ENCODE results near the gene ADAMTS17. TPM values are rescaled to one million over a fixed set of nuclear protein-coding genes. Genes with fewer than 3 reads are reported as not detected.

ADAMTS17 gene
- total and polyA plus RNA-seq, 8 donors, result 0.31 to 14.3 (median 6.3) TPM

DNA sequence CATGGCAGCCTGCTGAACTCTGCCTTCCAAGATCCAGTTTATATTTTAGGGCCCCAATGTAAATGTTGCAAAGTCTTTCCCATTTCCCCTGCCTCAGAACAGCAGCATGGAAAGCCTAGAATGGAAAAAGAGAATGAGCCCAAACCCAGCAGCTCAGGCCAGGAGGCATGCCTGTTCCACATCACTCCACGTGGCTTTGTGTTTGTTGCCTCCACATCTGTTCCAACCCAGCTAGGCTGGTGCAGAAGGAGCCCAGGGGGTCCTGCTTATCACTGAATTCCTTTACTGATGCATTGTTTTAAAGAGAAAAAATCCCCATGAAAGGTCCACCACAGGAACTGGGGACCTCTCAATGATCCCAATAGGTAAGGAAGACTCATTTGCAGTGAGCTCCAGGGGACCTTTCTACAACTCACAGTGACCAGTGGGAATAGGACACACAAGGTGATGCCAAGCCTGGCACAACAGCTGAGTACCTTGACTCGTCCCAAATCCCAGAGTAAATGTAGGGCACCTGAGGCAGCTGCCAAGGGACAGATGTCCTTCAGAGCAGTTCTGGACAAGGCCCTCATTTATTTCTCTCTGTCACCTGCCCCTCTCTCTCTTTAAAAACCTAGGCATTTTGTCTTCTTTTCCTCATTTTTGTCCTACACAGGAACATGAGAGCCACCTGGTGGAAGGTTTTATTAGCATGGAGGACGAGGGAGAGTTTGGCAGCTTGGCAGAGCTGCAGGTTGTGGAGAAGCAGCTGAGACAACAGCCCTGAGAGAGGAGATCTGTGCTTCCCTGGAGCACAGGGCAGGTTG is 41.7 kb upstream of the ADAMTS17 start:
- DNase-seq, result peak in 1 of 2 donors; percentile 55
- WGBS, 5 donors, result 9 to 21% (median 18%) methylated on average over 3 of the region's 3 CpGs
- TF ChIP-seq EP300 (IDR thresholded peaks at IDR 0.05), result no peak
- no peak for TF ChIP-seq POLR2AphosphoS5 (IDR thresholded peaks at IDR 0.05)
- TF ChIP-seq, protein P1, sequence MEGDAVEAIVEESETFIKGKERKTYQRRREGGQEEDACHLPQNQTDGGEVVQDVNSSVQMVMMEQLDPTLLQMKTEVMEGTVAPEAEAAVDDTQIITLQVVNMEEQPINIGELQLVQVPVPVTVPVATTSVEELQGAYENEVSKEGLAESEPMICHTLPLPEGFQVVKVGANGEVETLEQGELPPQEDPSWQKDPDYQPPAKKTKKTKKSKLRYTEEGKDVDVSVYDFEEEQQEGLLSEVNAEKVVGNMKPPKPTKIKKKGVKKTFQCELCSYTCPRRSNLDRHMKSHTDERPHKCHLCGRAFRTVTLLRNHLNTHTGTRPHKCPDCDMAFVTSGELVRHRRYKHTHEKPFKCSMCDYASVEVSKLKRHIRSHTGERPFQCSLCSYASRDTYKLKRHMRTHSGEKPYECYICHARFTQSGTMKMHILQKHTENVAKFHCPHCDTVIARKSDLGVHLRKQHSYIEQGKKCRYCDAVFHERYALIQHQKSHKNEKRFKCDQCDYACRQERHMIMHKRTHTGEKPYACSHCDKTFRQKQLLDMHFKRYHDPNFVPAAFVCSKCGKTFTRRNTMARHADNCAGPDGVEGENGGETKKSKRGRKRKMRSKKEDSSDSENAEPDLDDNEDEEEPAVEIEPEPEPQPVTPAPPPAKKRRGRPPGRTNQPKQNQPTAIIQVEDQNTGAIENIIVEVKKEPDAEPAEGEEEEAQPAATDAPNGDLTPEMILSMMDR (IDR thresholded peaks at IDR 0.05), result peak in 4 of 7 experiments; percentile 27 to 53 (median 38)
- peaks cover 4 to 54% (median 34%) of the 10 kb centered on the region in 4 donors for H3K9me3 ChIP-seq
- intact Hi-C loops (cut with DNase I; ENCODE audit: low total_unique reads), result no loop called here
- no peak overlapping the region for H3K27ac ChIP-seq
- no peaks in the 10 kb centered on the region for H3K27me3 ChIP-seq
- no peak overlapping the region for H3K4me3 ChIP-seq
- H3K4me1 ChIP-seq, result no peaks in the 10 kb centered on the region
- H3K36me3 ChIP-seq, result peaks cover 0 to 18% (median 2%) of the 10 kb centered on the region in 4 donors

DNA sequence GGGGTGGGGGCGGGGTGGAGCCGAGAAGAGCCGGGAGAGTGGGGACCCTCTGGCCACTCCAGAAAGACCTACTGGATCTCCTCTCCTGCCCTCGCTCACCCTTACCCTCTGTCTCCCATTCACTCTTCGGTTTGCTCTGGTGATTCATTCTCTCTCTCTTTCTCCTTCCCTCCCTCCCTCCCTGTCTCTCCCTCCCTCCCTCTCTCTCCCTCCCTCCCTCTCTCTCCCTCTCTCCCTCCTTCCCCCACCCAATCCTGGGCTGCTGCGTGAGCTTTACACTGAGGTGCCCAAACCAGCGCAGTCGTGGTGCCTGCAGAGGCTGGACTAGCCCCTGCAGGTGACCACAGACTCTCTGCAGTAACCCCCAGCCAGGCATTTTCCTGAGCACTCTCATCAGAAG is 32.2 kb upstream of the ADAMTS17 start:
- 9 to 21% (median 16%) methylated on average over 3 to 8 of the region's 8 CpGs for WGBS, 5 donors
- Histone ChIP-seq H3K27me3 (peaks cover 0 to 41% (median 20%) of the 10 kb centered on the region in 3 donors), H3K4me1 (peaks cover 0 to 10% (median 0%) of the 10 kb centered on the region in 4 donors), H3K27ac (no peak overlapping the region), H3K9me3 (peaks cover 0 to 16% (median 5%) of the 10 kb centered on the region in 4 donors), H3K4me3 (peak overlapping the region in 3 of 4 donors; percentile 40 to 47 (median 41)), H3K36me3 (no peaks in the 10 kb centered on the region)
- intact Hi-C loops (cut with DNase I; ENCODE audit: low total_unique reads), result no loop called here
- DNase-seq, result no peak
- TF ChIP-seq POLR2AphosphoS5 (IDR thresholded peaks at IDR 0.05) (no peak), POLR2A (IDR thresholded peaks at IDR 0.05) (no peak), EP300 (IDR thresholded peaks at IDR 0.05) (no peak)
- TF ChIP-seq, protein P1 (IDR thresholded peaks at IDR 0.05), result no peak

DNA sequence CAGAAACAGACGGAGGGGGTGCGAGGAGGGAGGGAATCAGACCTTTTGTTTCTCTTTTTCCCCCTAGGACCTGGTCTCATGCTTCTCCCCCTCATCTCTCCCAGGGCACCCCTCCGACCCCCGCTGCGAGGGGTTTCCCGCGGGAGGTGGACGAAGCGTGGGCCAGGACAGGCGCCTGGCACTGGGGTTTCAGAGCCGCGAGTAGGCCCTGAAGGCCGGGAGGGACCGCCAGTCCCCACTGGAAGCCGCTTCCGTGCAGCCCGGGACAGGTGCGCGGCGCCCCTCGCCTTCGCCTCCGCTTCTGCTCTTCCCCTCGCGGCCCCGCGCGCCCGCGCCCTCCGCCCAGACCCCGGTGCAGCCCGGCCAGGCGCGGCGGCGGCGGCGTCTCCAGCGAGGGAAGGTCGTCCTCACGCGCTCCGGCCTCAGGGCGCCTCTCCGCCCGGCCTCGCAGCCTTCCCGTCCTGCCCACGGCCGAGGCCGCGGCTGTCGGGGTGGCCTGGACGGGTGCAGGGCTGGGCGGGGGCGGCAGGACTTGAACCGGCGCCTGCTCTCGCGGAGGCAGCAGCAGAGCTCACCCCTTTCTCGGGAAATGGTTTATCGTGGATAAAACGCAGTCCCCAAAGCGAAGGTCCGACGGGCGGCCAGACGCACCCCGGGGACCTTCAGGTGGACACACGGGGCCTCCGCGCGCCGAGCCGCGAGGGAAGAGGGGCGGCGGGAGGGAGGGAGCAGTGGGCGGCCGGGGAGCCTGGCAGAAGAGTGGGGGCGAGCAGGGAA is 31.5 kb upstream of the ADAMTS17 start:
- Histone ChIP-seq H3K4me1 (peaks cover 0 to 10% (median 0%) of the 10 kb centered on the region in 4 donors), H3K4me3 (peak overlapping the region; percentile 36 to 47 (median 40)), H3K27me3 (peaks cover 0 to 41% (median 20%) of the 10 kb centered on the region in 3 donors), H3K36me3 (no peaks in the 10 kb centered on the region), H3K27ac (peak overlapping the region in 2 of 5 donors; percentile 32 to 60), H3K9me3 (peaks cover 0 to 16% (median 3%) of the 10 kb centered on the region in 4 donors)
- intact Hi-C loops (cut with DNase I; ENCODE audit: low total_unique reads), result no loop called here
- WGBS, 5 donors, result 3 to 9% (median 5%) methylated on average over 22 to 79 of the region's 82 CpGs
- DNase-seq, result peak in 1 of 2 donors; percentile 15
- TF ChIP-seq, protein P1 (IDR thresholded peaks at IDR 0.05), result no peak
- TF ChIP-seq EP300 (IDR thresholded peaks at IDR 0.05) (no peak), POLR2AphosphoS5 (IDR thresholded peaks at IDR 0.05) (no peak), POLR2A (IDR thresholded peaks at IDR 0.05) (no peak)

DNA sequence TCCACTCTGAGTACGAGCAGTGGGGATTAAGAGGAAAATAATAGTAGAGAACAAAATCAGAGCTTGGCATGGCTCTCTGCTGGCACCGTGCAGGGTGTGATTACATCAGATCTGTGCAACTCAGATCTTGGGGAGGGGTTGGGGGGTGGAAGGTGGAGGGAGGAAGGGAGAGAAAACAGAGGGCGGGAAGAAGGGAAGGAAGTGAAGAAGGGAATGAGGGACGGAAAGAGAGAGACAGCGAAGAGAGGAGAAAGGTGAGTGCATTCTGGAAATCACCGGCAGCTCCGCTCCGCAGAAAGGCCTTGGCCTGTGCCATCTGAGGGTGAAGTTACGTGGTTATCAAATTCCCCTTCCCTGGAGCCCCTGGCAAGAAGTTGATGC is 31.0 kb upstream of the ADAMTS17 start:
- Histone ChIP-seq H3K9me3 (peaks cover 0 to 13% (median 3%) of the 10 kb centered on the region in 4 donors), H3K4me3 (peak overlapping the region; percentile 36 to 47 (median 40)), H3K27ac (peak overlapping the region in 2 of 5 donors; percentile 32 to 60), H3K36me3 (no peaks in the 10 kb centered on the region), H3K4me1 (peaks cover 0 to 10% (median 0%) of the 10 kb centered on the region in 4 donors), H3K27me3 (peaks cover 0 to 41% (median 20%) of the 10 kb centered on the region in 3 donors)
- 18 to 35% (median 26%) methylated on average over 9 of the region's 9 CpGs for WGBS, 5 donors
- intact Hi-C loops (cut with DNase I; ENCODE audit: low total_unique reads), result no loop called here
- DNase-seq, result peak in 1 of 2 donors; percentile 37
- TF ChIP-seq POLR2A (IDR thresholded peaks at IDR 0.05) (no peak), POLR2AphosphoS5 (IDR thresholded peaks at IDR 0.05) (no peak), EP300 (IDR thresholded peaks at IDR 0.05) (no peak)
- TF ChIP-seq, protein P1 (IDR thresholded peaks at IDR 0.05), result no peak
